A549 (cell line): ENCODE measurements around the gene ANG. TPM values are rescaled to one million over a fixed set of nuclear protein-coding genes. Genes with fewer than 3 reads are reported as not detected.

ENCODE experiments used
- ATAC-seq, 2 experiments: fragments of 200-7000 bp in 1 of 2; fragments of >200 bp in 1 of 2; cut with Nextera tagmentation in 1 of 2; cut with Tn5 transposase in 1 of 2; 3 replicates each; pipeline versions ENCODE4 v1.8.0 to v1.9.1; 2018 to 2020; ENCODE audit warnings: mild to moderate bottlenecking in 1 of 2, moderate library complexity in 1 of 2
- CTCF ChIA-PET: fragments of 300-600 bp; sonication (Branson Sonifier 250); formaldehyde crosslinking; extraction: SDS; loops from one replicate; lab custom pipeline; 2021; ENCODE audit warnings: antibody characterized with exemption, inconsistent platforms; lab: Yijun Ruan, JAX
- POLR2A ChIA-PET: fragments of 350-600 bp; formaldehyde crosslinking; extraction: SDS; loops from one replicate; lab custom pipeline; 2021; ENCODE audit warnings: antibody characterized with exemption, inconsistent platforms; lab: Yijun Ruan, JAX
- DNase-seq, 2 experiments: peaks; one replicate each; pipeline versions ENCODE4 v3.0.0 to v3.0.0-alpha.2; 2011 to 2016; ENCODE audit warnings: low read depth in 1 of 2, low spot score in 1 of 2
- FAIRE-seq: peaks from 2 replicates; lab custom pipeline; 2011; peaks lifted over from hg19 to GRCh38; lab: Jason Lieb, UNC
- H3K27ac ChIP-seq, 2 experiments: fragments of >200 bp; sonication (Bioruptor Twin); formaldehyde crosslinking; 3 replicates each; pipeline ENCODE4 v1.5.1; 2016 to 2017
- H3K4me1 ChIP-seq: fragments of >200 bp; sonication (Bioruptor Twin); formaldehyde crosslinking; 3 replicates; pipeline ENCODE4 v1.6.1; 2016
- H3K4me2 ChIP-seq: fragments of >200 bp; sonication (Bioruptor Twin); formaldehyde crosslinking; 3 replicates; pipeline ENCODE4 v1.6.1; 2016
- H3K4me3 ChIP-seq: fragments of >200 bp; sonication (Bioruptor Twin); formaldehyde crosslinking; 3 replicates; pipeline ENCODE4 v1.5.1; 2016
- H3K9me3 ChIP-seq: fragments of >200 bp; sonication (Bioruptor Twin); formaldehyde crosslinking; 3 replicates; pipeline ENCODE4 v1.6.1; 2016
- CBX8 ChIP-seq: fragments of 200-600 bp; sonication (generic); IDR thresholded peaks from 2 replicates; pipeline ENCODE4 v1.6.1; 2016
- CEBPB ChIP-seq, 2 experiments: fragments of >200 bp in 1 of 2; sonication (Bioruptor Twin) in 1 of 2; formaldehyde crosslinking in 1 of 2; IDR thresholded peaks; 2 replicates each; pipeline ENCODE4 v1.6.1; 2012 to 2016
- CHD2 ChIP-seq: fragments of 150-350 bp; IDR thresholded peaks from 2 replicates; pipeline ENCODE4 v1.6.1; 2014; ENCODE audit warnings: low read length; ENCODE audit not compliant: partially characterized antibody
- CHD4 ChIP-seq: fragments of 200-600 bp; sonication (generic); IDR thresholded peaks from 2 replicates; pipeline ENCODE4 v1.6.1; 2016; ENCODE audit warnings: antibody characterized with exemption, mild to moderate bottlenecking, borderline replicate concordance
- CTCF ChIP-seq: fragments of >200 bp; sonication (Bioruptor Twin); formaldehyde crosslinking; IDR thresholded peaks from 3 replicates; pipeline ENCODE4 v1.5.1; 2016
- EHF ChIP-seq: fragments of 250-450 bp; sonication (Bioruptor Pico); IDR thresholded peaks from 2 replicates; pipeline ENCODE4 v1.5.0; 2020; ENCODE audit warnings: mild to moderate bottlenecking
- EHMT2 ChIP-seq: fragments of 200-600 bp; sonication (generic); IDR thresholded peaks from 2 replicates; pipeline ENCODE4 v1.6.1; 2016; ENCODE audit warnings: antibody characterized with exemption, low read depth, mild to moderate bottlenecking, moderate library complexity
- ELK1 ChIP-seq: fragments of 150-350 bp; IDR thresholded peaks from 2 replicates; pipeline ENCODE4 v1.6.1; 2014; ENCODE audit warnings: low read depth, mild to moderate bottlenecking, low read length
- FOSL2 ChIP-seq, 2 experiments: fragments of 450-650 bp in 1 of 2; fragments of >200 bp in 1 of 2; sonication (Bioruptor Twin) in 1 of 2; formaldehyde crosslinking; IDR thresholded peaks; 2 replicates each; pipeline versions ENCODE4 v1.5.0 to v1.6.1; 2016 to 2020; ENCODE audit warnings: mild to moderate bottlenecking in 1 of 2, moderate library complexity in 1 of 2
- HDAC2 ChIP-seq: fragments of 200-600 bp; sonication (generic); IDR thresholded peaks from 2 replicates; pipeline ENCODE4 v1.6.1; 2016
- HOXB13 ChIP-seq: fragments of 250-450 bp; sonication (Bioruptor Pico); IDR thresholded peaks from 2 replicates; pipeline ENCODE4 v1.5.0; 2020; ENCODE audit warnings: low read depth, mild to moderate bottlenecking, moderate library complexity
- JUN ChIP-seq, 2 experiments: fragments of >200 bp; sonication (Bioruptor Twin); formaldehyde crosslinking; IDR thresholded peaks; 2 replicates in 1 of 2; 3 replicates in 1 of 2; pipeline ENCODE4 v1.6.1; 2016 to 2017
- JUNB ChIP-seq: fragments of >200 bp; sonication (Bioruptor Twin); formaldehyde crosslinking; IDR thresholded peaks from 2 replicates; pipeline ENCODE4 v1.6.1; 2016
- KDM5A ChIP-seq: fragments of 200-600 bp; sonication (generic); IDR thresholded peaks from 2 replicates; pipeline ENCODE4 v1.6.1; 2016; ENCODE audit warnings: antibody characterized with exemption, mild to moderate bottlenecking
- MAZ ChIP-seq: fragments of 150-350 bp; IDR thresholded peaks from 2 replicates; pipeline ENCODE4 v1.6.1; 2014; ENCODE audit warnings: antibody characterized with exemption, low read depth, low read length, borderline replicate concordance
- NPAS2 ChIP-seq: fragments of 250-450 bp; sonication (Bioruptor Pico); IDR thresholded peaks from 2 replicates; pipeline ENCODE4 v1.8.0; 2022; ENCODE audit warnings: mild to moderate bottlenecking, moderate library complexity, borderline replicate concordance
- PHF8 ChIP-seq: fragments of 200-600 bp; sonication (generic); IDR thresholded peaks from 2 replicates; pipeline ENCODE4 v1.6.1; 2016; ENCODE audit warnings: low read depth, mild to moderate bottlenecking, antibody characterized with exemption, moderate library complexity, borderline replicate concordance
- POLR2AphosphoS2 ChIP-seq: conservative IDR thresholded peaks from 2 replicates; pipeline ENCODE4 v1.6.1; 2012; ENCODE audit warnings: low read length, improper control_type of control experiment, inconsistent platforms
- RARB ChIP-seq: fragments of 250-450 bp; sonication (Bioruptor Pico); IDR thresholded peaks from 2 replicates; pipeline ENCODE4 v1.8.0; 2021; ENCODE audit warnings: mild to moderate bottlenecking, moderate library complexity
- REST ChIP-seq: fragments of 200-600 bp; sonication (generic); IDR thresholded peaks from 2 replicates; pipeline ENCODE4 v1.6.1; 2016; ENCODE audit warnings: antibody characterized with exemption, mild to moderate bottlenecking, moderate library complexity
- RFX5 ChIP-seq: fragments of 450-650 bp; IDR thresholded peaks from 2 replicates; pipeline ENCODE4 v1.7.1; 2014; ENCODE audit warnings: antibody characterized with exemption, mild to moderate bottlenecking, moderate library complexity
- ZFP36 ChIP-seq: fragments of 450-650 bp; IDR thresholded peaks from 2 replicates; pipeline ENCODE4 v1.6.1; 2014; ENCODE audit warnings: borderline replicate concordance; ENCODE audit not compliant: partially characterized antibody
- ZSCAN20 ChIP-seq: fragments of 250-450 bp; sonication (Bioruptor Pico); IDR thresholded peaks from 2 replicates; pipeline ENCODE4 v1.8.0; 2022; ENCODE audit warnings: mild to moderate bottlenecking, moderate library complexity
- WGBS: methylation state at CpG from one replicate; pipeline ENCODE4 v1.1.6; 2017; ENCODE audit errors: missing lambda C conversion rate; 5-methylcytosine and 5-hydroxymethylcytosine counted together
- polyA plus RNA-seq, 4 experiments: library from polyadenylated mRNA; depleted of rRNA in 3 of 4; stranded (reverse); fragments of >200 nt; fragmentation: RNase III in 1 of 4; extraction: RNeasy Plus Mini Kit Qiagen cat#74134 plus additional on column Dnase treatment in 1 of 4; gene quantifications; 2 replicates in 3 of 4; 3 replicates in 1 of 4; pipeline ENCODE4 v1.2.3, GENCODE V29; 2011 to 2017
- TF ChIP-seq, protein P1 (sequence below): fragments of 250-450 bp; sonication (Bioruptor Pico); IDR thresholded peaks from 2 replicates; pipeline ENCODE4 v1.5.0; 2020; ENCODE audit warnings: low read depth, mild to moderate bottlenecking, moderate library complexity
- TF ChIP-seq, protein P2 (sequence below): fragments of >200 bp; sonication (Bioruptor Twin); formaldehyde crosslinking; IDR thresholded peaks from 3 replicates; pipeline ENCODE4 v1.6.1; 2016
- TF ChIP-seq, protein P3 (sequence below): fragments of >200 bp; sonication (Bioruptor Twin); formaldehyde crosslinking; IDR thresholded peaks from 2 replicates; pipeline ENCODE4 v1.6.1; 2016

Gene ANG
- polyA plus RNA-seq, 2 of the 4 experiments (the other 2 are of a cell fraction): 10.5 to 35.4 TPM

DNA sequence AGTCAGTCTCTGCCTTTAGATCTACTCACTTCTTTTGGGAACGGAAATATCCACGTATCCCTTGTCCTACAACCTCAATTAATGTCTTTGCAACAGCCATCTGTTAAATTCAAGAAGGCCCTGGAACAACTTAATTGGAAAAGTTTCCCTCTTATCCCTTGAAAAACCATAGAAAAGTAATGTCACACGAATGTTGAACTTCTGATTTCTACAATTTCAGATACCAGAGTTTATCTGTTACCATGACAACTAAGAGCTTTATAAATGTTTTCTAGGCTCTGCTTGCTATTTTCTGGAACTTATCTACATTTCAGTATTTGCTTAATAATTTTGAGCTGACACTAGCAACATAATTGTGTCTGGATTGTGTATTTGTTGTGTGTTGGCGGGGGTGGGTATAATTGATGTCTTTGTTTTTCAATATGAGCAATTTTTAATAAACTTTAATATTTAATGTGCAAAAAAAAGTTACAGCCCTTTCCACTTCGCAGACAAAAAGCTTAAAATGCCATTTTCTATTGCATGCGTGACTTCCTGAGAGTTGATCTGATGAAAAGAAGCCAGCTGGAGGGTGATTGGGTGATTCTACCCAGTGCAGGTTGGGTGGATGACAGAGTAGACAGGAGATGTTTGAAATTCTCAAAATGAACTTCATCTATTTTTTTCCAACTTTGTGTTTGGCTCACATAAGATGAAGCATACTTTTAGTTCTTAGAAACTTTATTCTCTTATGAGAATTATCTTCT is 45.3 kb downstream of the ANG start:
- H3K27ac ChIP-seq: no peak overlapping the region
- H3K4me2 ChIP-seq: no peak overlapping the region
- no peaks in the 10 kb centered on the region for H3K9me3 ChIP-seq
- WGBS: 21% methylated on average over 6 of the region's 6 CpGs
- no peaks in the 10 kb centered on the region for H3K4me1 ChIP-seq
- CTCF ChIA-PET: no interaction called here
- no peak for TF ChIP-seq FOSL2 (IDR thresholded peaks at IDR 0.05)
- TF ChIP-seq FOSL2 (CRISPR knock-in tag; IDR thresholded peaks at IDR 0.05): no peak
- TF ChIP-seq ZSCAN20 (CRISPR knock-in tag): no peak
- no peak for TF ChIP-seq CTCF
- TF ChIP-seq ELK1: no peak
- TF ChIP-seq, protein P1, sequence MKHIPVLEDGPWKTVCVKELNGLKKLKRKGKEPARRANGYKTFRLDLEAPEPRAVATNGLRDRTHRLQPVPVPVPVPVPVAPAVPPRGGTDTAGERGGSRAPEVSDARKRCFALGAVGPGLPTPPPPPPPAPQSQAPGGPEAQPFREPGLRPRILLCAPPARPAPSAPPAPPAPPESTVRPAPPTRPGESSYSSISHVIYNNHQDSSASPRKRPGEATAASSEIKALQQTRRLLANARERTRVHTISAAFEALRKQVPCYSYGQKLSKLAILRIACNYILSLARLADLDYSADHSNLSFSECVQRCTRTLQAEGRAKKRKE: no peak
- TF ChIP-seq POLR2AphosphoS2: no peak
- TF ChIP-seq JUN (IDR thresholded peaks at IDR 0.05): no peak
- no peak for TF ChIP-seq EHMT2
- TF ChIP-seq, protein P2, sequence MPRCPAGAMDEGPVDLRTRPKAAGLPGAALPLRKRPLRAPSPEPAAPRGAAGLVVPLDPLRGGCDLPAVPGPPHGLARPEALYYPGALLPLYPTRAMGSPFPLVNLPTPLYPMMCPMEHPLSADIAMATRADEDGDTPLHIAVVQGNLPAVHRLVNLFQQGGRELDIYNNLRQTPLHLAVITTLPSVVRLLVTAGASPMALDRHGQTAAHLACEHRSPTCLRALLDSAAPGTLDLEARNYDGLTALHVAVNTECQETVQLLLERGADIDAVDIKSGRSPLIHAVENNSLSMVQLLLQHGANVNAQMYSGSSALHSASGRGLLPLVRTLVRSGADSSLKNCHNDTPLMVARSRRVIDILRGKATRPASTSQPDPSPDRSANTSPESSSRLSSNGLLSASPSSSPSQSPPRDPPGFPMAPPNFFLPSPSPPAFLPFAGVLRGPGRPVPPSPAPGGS: no peak
- TF ChIP-seq MAZ: no peak
- no peak for TF ChIP-seq CHD2
- TF ChIP-seq, all 56 proteins: peak for 0
- POLR2A ChIA-PET: no interaction called here
- H3K4me3 ChIP-seq: no peak overlapping the region
- FAIRE-seq (peak; percentile 18), DNase-seq (no peak), ATAC-seq (no peak)

DNA sequence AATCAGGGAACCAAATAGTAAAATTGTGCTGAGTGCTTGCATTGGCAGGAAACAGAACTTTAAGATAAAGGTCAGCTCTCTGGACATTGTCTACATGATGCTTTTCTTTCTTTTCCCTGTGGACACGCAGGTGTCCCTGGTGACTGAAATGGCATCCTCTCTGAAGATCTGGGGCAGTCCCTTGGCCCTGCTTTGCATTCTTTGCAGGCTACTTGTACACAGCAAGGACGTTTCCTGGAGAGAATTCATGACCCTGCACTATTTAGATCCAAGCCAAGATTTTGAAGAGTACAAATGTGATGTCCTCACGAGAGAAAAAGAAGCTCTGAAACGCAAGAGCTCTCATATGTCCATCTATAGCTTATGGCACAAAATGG is 45.9 kb downstream of the ANG start:
- POLR2A ChIA-PET: no interaction called here
- Histone ChIP-seq H3K4me3 (no peak overlapping the region), H3K4me1 (no peaks in the 10 kb centered on the region), H3K9me3 (no peaks in the 10 kb centered on the region), H3K27ac (no peak overlapping the region), H3K4me2 (no peak overlapping the region)
- FAIRE-seq (no peak), ATAC-seq (no peak), DNase-seq (no peak)
- CTCF ChIA-PET: no interaction called here
- WGBS: 3% methylated on average over 4 of the region's 4 CpGs
- no peak for TF ChIP-seq CHD4
- TF ChIP-seq EHF (CRISPR knock-in tag): no peak
- TF ChIP-seq RFX5: no peak
- TF ChIP-seq ZFP36: no peak
- no peak for TF ChIP-seq KDM5A
- TF ChIP-seq JUNB: no peak
- no peak for TF ChIP-seq CEBPB (IDR thresholded peaks at IDR 0.05)
- TF ChIP-seq HDAC2: no peak
- TF ChIP-seq NPAS2 (CRISPR knock-in tag): no peak
- TF ChIP-seq, protein P3, sequence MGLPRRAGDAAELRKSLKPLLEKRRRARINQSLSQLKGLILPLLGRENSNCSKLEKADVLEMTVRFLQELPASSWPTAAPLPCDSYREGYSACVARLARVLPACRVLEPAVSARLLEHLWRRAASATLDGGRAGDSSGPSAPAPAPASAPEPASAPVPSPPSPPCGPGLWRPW: no peak
- no peak for TF ChIP-seq CBX8
- no peak for TF ChIP-seq PHF8
- TF ChIP-seq REST: no peak
- TF ChIP-seq CTCF: no peak
- no peak for TF ChIP-seq HOXB13
- no peak for TF ChIP-seq RARB (CRISPR knock-in tag)
- no peak for TF ChIP-seq POLR2AphosphoS2
